GM23338 (cell line): ENCODE results near the gene PNMA5.
"Not testable (repeated sequence)": the region's sequence is repeated elsewhere in the genome, so short reads cannot be mapped to it uniquely, and the experiment has no call there.

ENCODE experiments used
- CREB1 ChIP-seq: fragments of 250-450 bp; sonication (Bioruptor Pico); IDR thresholded peaks from 2 replicates; pipeline ENCODE4 v1.5.0; 2020; ENCODE audit warnings: low read depth, mild to moderate bottlenecking, moderate library complexity
- EZH2 ChIP-seq: fragments of 200-600 bp; sonication (generic); IDR thresholded peaks from one replicate; pipeline ENCODE4 v1.8.0; 2017; ENCODE audit warnings: antibody characterized with exemption, mild to moderate bottlenecking, low read depth; ENCODE audit not compliant: unreplicated experiment
- EZH2phosphoT487 ChIP-seq: fragments of 200-600 bp; sonication (generic); IDR thresholded peaks from one replicate; pipeline ENCODE4 v1.8.1; 2018; ENCODE audit warnings: antibody characterized with exemption; ENCODE audit not compliant: unreplicated experiment
- JUNB ChIP-seq: IDR thresholded peaks from one replicate; pipeline ENCODE4 v1.6.1; 2016; ENCODE audit warnings: antibody characterized with exemption; ENCODE audit not compliant: unreplicated experiment
- POLR2AphosphoS5 ChIP-seq: IDR thresholded peaks from 2 replicates; pipeline ENCODE4 v1.6.1; 2016; ENCODE audit warnings: antibody characterized with exemption, low read depth
- STAT1 ChIP-seq: IDR thresholded peaks from one replicate; pipeline ENCODE4 v1.6.1; 2016; ENCODE audit warnings: antibody characterized with exemption; ENCODE audit not compliant: unreplicated experiment
- ZNF114 ChIP-seq: fragments of 250-450 bp; sonication (Bioruptor Pico); IDR thresholded peaks from 2 replicates; pipeline ENCODE4 v1.5.0; 2020; ENCODE audit warnings: mild to moderate bottlenecking, moderate library complexity
- ZNF331 ChIP-seq: fragments of 250-450 bp; sonication (Bioruptor Pico); IDR thresholded peaks from 2 replicates; pipeline ENCODE4 v1.5.0; 2020; ENCODE audit warnings: low read depth, mild to moderate bottlenecking, moderate library complexity
- TF ChIP-seq, protein P1 (sequence below), 2 experiments: fragments of 200-600 bp in 1 of 2; sonication (generic) in 1 of 2; conservative IDR thresholded peaks; 2 replicates each; pipeline versions ENCODE4 v1.5.1 to v1.6.1; 2016 to 2017; ENCODE audit warnings: antibody characterized with exemption in 2 of 2, low read depth in 2 of 2, mild to moderate bottlenecking in 2 of 2, moderate library complexity in 1 of 2
- TF ChIP-seq, protein P2 (sequence below): IDR thresholded peaks from one replicate; pipeline ENCODE4 v1.6.1; 2018; ENCODE audit warnings: antibody characterized with exemption; ENCODE audit not compliant: unreplicated experiment
- TF ChIP-seq, protein P3 (sequence below): fragments of 250-450 bp; sonication (Bioruptor Pico); IDR thresholded peaks from 2 replicates; pipeline ENCODE4 v1.5.0; 2020; ENCODE audit warnings: mild to moderate bottlenecking, moderate library complexity
- TF ChIP-seq, protein P4 (sequence below): IDR thresholded peaks from 2 replicates; pipeline ENCODE4 v1.6.1; 2016; ENCODE audit warnings: antibody characterized with exemption

DNA sequence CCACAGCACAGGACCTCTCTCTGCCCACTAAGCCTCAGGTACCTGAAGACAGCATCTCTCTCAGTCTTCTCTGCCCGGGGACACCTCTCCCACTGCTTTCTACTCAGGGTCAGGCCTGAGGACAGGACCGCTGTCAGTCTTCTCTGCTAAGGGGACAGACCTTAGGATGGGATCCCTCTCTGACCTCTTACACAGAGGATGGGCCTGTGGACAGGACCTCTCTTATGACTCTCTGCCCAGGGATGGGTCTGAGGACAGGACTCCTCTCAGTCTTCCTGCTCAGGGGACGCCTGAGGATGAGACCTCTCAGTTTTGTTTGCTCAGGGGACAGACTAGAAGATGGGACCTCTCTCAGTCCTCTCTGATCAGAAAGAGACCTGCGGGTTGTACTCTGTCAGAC, 8.5 kb downstream of the PNMA5 start:
- not testable (repeated sequence) for TF ChIP-seq CREB1 (CRISPR knock-in tag); POLR2AphosphoS5; STAT1; EZH2; EZH2phosphoT487; JUNB; ZNF114; ZNF331 (CRISPR knock-in tag)
- TF ChIP-seq, protein P1, sequence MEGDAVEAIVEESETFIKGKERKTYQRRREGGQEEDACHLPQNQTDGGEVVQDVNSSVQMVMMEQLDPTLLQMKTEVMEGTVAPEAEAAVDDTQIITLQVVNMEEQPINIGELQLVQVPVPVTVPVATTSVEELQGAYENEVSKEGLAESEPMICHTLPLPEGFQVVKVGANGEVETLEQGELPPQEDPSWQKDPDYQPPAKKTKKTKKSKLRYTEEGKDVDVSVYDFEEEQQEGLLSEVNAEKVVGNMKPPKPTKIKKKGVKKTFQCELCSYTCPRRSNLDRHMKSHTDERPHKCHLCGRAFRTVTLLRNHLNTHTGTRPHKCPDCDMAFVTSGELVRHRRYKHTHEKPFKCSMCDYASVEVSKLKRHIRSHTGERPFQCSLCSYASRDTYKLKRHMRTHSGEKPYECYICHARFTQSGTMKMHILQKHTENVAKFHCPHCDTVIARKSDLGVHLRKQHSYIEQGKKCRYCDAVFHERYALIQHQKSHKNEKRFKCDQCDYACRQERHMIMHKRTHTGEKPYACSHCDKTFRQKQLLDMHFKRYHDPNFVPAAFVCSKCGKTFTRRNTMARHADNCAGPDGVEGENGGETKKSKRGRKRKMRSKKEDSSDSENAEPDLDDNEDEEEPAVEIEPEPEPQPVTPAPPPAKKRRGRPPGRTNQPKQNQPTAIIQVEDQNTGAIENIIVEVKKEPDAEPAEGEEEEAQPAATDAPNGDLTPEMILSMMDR (conservative IDR thresholded peaks at IDR 0.05; ENCODE audit: low read depth in 2 of 2): not testable (repeated sequence)
- TF ChIP-seq, protein P2, sequence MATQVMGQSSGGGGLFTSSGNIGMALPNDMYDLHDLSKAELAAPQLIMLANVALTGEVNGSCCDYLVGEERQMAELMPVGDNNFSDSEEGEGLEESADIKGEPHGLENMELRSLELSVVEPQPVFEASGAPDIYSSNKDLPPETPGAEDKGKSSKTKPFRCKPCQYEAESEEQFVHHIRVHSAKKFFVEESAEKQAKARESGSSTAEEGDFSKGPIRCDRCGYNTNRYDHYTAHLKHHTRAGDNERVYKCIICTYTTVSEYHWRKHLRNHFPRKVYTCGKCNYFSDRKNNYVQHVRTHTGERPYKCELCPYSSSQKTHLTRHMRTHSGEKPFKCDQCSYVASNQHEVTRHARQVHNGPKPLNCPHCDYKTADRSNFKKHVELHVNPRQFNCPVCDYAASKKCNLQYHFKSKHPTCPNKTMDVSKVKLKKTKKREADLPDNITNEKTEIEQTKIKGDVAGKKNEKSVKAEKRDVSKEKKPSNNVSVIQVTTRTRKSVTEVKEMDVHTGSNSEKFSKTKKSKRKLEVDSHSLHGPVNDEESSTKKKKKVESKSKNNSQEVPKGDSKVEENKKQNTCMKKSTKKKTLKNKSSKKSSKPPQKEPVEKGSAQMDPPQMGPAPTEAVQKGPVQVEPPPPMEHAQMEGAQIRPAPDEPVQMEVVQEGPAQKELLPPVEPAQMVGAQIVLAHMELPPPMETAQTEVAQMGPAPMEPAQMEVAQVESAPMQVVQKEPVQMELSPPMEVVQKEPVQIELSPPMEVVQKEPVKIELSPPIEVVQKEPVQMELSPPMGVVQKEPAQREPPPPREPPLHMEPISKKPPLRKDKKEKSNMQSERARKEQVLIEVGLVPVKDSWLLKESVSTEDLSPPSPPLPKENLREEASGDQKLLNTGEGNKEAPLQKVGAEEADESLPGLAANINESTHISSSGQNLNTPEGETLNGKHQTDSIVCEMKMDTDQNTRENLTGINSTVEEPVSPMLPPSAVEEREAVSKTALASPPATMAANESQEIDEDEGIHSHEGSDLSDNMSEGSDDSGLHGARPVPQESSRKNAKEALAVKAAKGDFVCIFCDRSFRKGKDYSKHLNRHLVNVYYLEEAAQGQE: not testable (repeated sequence)
- TF ChIP-seq, protein P3, sequence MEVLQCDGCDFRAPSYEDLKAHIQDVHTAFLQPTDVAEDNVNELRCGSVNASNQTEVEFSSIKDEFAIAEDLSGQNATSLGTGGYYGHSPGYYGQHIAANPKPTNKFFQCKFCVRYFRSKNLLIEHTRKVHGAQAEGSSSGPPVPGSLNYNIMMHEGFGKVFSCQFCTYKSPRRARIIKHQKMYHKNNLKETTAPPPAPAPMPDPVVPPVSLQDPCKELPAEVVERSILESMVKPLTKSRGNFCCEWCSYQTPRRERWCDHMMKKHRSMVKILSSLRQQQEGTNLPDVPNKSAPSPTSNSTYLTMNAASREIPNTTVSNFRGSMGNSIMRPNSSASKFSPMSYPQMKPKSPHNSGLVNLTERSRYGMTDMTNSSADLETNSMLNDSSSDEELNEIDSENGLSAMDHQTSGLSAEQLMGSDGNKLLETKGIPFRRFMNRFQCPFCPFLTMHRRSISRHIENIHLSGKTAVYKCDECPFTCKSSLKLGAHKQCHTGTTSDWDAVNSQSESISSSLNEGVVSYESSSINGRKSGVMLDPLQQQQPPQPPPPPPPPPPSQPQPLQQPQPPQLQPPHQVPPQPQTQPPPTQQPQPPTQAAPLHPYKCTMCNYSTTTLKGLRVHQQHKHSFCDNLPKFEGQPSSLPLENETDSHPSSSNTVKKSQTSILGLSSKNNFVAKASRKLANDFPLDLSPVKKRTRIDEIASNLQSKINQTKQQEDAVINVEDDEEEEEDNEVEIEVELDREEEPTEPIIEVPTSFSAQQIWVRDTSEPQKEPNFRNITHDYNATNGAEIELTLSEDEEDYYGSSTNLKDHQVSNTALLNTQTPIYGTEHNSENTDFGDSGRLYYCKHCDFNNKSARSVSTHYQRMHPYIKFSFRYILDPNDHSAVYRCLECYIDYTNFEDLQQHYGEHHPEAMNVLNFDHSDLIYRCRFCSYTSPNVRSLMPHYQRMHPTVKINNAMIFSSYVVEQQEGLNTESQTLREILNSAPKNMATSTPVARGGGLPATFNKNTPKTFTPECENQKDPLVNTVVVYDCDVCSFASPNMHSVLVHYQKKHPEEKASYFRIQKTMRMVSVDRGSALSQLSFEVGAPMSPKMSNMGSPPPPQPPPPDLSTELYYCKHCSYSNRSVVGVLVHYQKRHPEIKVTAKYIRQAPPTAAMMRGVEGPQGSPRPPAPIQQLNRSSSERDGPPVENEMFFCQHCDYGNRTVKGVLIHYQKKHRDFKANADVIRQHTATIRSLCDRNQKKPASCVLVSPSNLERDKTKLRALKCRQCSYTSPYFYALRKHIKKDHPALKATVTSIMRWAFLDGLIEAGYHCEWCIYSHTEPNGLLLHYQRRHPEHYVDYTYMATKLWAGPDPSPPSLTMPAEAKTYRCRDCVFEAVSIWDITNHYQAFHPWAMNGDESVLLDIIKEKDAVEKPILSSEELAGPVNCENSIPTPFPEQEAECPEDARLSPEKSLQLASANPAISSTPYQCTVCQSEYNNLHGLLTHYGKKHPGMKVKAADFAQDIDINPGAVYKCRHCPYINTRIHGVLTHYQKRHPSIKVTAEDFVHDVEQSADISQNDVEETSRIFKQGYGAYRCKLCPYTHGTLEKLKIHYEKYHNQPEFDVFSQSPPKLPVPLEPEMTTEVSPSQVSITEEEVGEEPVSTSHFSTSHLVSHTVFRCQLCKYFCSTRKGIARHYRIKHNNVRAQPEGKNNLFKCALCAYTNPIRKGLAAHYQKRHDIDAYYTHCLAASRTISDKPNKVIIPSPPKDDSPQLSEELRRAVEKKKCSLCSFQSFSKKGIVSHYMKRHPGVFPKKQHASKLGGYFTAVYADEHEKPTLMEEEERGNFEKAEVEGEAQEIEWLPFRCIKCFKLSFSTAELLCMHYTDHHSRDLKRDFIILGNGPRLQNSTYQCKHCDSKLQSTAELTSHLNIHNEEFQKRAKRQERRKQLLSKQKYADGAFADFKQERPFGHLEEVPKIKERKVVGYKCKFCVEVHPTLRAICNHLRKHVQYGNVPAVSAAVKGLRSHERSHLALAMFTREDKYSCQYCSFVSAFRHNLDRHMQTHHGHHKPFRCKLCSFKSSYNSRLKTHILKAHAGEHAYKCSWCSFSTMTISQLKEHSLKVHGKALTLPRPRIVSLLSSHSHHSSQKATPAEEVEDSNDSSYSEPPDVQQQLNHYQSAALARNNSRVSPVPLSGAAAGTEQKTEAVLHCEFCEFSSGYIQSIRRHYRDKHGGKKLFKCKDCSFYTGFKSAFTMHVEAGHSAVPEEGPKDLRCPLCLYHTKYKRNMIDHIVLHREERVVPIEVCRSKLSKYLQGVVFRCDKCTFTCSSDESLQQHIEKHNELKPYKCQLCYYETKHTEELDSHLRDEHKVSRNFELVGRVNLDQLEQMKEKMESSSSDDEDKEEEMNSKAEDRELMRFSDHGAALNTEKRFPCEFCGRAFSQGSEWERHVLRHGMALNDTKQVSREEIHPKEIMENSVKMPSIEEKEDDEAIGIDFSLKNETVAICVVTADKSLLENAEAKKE (CRISPR knock-in tag): not testable (repeated sequence)
- TF ChIP-seq, protein P4, sequence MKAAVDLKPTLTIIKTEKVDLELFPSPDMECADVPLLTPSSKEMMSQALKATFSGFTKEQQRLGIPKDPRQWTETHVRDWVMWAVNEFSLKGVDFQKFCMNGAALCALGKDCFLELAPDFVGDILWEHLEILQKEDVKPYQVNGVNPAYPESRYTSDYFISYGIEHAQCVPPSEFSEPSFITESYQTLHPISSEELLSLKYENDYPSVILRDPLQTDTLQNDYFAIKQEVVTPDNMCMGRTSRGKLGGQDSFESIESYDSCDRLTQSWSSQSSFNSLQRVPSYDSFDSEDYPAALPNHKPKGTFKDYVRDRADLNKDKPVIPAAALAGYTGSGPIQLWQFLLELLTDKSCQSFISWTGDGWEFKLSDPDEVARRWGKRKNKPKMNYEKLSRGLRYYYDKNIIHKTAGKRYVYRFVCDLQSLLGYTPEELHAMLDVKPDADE: not testable (repeated sequence)
